Activated CD8-positive, alpha-beta T cell treated with anti-CD3 and anti-CD28 coated beads for 36 hours (primary cell): Measurements from ENCODE around the gene RIC1. TPM values are rescaled to one million over a fixed set of nuclear protein-coding genes. Genes with fewer than 3 reads are reported as not detected.
"Not testable (repeated sequence)": the region's sequence is repeated elsewhere in the genome, so short reads cannot be mapped to it uniquely, and the experiment has no call there.

ENCODE experiments used
- ATAC-seq: fragments of 200-7000 bp; cut with Tn5 transposase; one replicate; pipeline ENCODE4 v1.10.0; 2021; ENCODE audit warnings: mild to moderate bottlenecking, moderate library complexity
- CTCF ChIA-PET: fragments of 350-600 bp; sonication (Branson Sonifier 250); formaldehyde crosslinking; loops from one replicate; lab custom pipeline; 2021; ENCODE audit warnings: antibody characterized with exemption; lab: Charles Lee
- POLR2A ChIA-PET: fragments of 350-600 bp; sonication (Branson Sonifier 250); formaldehyde crosslinking; loops from one replicate; lab custom pipeline; 2021; ENCODE audit warnings: antibody characterized with exemption; lab: Charles Lee
- DNase-seq: peaks from one replicate; pipeline ENCODE4 v3.0.0-alpha.2; 2020
- H3K27ac Mint-ChIP-seq: one replicate; pipeline ENCODE4 v1.8.0; 2021; ENCODE audit warnings: mild to moderate bottlenecking, mixed read lengths
- H3K27me3 Mint-ChIP-seq: one replicate; pipeline ENCODE4 v1.8.0; 2021; ENCODE audit warnings: mixed read lengths
- H3K36me3 Mint-ChIP-seq: one replicate; pipeline ENCODE4 v1.8.0; 2021; ENCODE audit warnings: low read depth, mixed read lengths
- H3K4me1 Mint-ChIP-seq: one replicate; pipeline ENCODE4 v1.8.0; 2021; ENCODE audit warnings: low read depth, mixed read lengths
- H3K4me3 Mint-ChIP-seq: one replicate; pipeline ENCODE4 v1.8.0; 2021; ENCODE audit warnings: mild to moderate bottlenecking, moderate library complexity, mixed read lengths
- H3K9me3 Mint-ChIP-seq: one replicate; pipeline ENCODE4 v1.8.0; 2021; ENCODE audit warnings: mixed read lengths
- CTCF ChIP-seq: fragments of 200-600 bp; IDR thresholded peaks from one replicate; pipeline ENCODE4 v1.8.0; 2022; ENCODE audit warnings: antibody characterized with exemption, mild to moderate bottlenecking
- intact Hi-C: fragments of 100-400 bp; cut with micrococcal nuclease; formaldehyde crosslinking; loops from one replicate; pipeline ENCODE4 v1.10.0; 2022
- total RNA-seq, 2 experiments: library from RNA; stranded (reverse); gene quantifications; one replicate each; pipeline ENCODE4 v1.2.3, GENCODE V29; 2021

RIC1 gene
- total RNA-seq, 2 experiments from 2014 or later, result 14.4 to 14.6 TPM

DNA sequence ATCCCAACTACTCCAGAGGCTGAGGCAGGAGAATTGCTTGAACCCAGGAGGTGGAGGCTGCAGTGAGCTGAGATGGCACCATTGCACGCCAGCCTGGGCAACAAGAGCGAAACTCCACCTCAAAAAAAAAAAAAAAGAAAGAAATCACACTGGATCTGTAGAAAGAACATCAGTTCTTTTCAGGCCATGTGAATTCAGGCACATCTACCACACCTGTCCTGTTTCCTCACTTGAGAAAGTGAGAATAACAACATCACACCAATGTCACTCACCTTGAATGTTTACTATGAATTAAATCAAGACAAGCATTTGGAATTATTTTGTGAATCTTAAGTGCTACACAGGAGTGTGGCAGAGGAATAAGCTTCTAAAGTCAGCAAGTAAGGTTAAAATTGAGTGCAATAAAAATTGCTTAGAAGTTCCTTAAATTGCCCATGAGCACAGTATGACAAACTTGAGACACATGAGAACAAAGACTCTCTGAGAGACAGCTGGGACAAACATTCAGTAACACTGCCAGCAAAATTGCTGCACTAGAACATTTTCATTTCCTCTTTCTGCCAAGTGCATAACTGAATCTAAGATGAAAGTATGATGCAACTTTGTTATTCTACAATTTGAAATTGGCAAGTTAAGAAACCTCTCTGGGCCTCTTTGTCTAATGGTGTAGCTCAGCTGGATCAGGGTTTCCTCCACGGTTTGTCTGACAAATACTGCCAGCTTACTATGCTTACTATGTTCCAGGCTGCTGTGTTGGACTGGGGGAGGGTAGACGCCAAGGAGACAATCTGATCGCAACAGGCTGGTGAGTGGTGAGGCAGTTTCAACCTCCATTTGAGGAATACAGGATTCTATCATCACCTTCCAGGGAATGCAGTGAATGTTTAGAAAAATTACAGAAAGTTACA is 1.9 kb upstream of the RIC1 start:
- H3K27ac Mint-ChIP-seq, result peak overlapping the region; percentile 100
- peaks cover 17% of the 10 kb centered on the region for H3K36me3 Mint-ChIP-seq
- no peaks in the 10 kb centered on the region for H3K9me3 Mint-ChIP-seq
- no peaks in the 10 kb centered on the region for H3K27me3 Mint-ChIP-seq
- CTCF ChIA-PET, result interaction anchor here (1.0 to 1.2 kb wide), 3 partner anchors 27 to 188 kb away, joined by 3 read pairs; no protein-coding TSS in a partner anchor
- DNase-seq (peak; percentile 74), ATAC-seq (peak; percentile 37)
- TF ChIP-seq CTCF, result no peak
- intact Hi-C loops, result loop anchor here (5.0 kb wide), 2 partner anchors 140 to 215 kb away; no protein-coding TSS in a partner anchor
- POLR2A ChIA-PET, result interaction anchor here (0.6 to 1.6 kb wide), 4 partner anchors 15 to 656 kb away, joined by 3 to 6 read pairs (median 4); partner anchors contain the start of gene ERMP1
- H3K4me1 Mint-ChIP-seq, result peaks cover 43% of the 10 kb centered on the region
- H3K4me3 Mint-ChIP-seq, result peak overlapping the region; percentile 100

DNA sequence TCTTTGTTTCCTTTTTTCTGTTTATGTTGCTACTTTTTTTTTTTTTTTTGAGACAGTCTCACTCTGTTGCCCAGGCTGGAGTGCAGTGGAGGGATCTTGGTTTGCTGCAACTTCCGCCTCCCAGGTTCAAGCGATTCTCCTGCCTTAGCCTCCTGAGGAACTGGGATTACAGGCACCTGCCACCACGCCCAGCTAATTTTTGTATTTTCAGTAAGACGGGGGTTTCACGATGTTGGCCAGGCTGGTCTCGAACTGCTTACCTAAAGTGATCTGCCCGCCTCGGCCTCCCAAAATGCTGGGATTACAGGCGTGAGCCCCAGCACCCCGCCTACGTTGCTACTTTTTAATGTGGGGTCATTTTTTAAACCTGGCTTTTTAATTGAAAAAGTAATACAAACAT is 1.2 kb upstream of the RIC1 start:
- Mint-ChIP-seq H3K4me3 (peak overlapping the region; percentile 100), H3K36me3 (peaks cover 17% of the 10 kb centered on the region), H3K4me1 (peaks cover 49% of the 10 kb centered on the region), H3K27ac (peak overlapping the region; percentile 100)
- H3K27me3 Mint-ChIP-seq, H3K9me3 Mint-ChIP-seq, ATAC-seq: not testable (repeated sequence)
- ChIA-PET POLR2A (interaction anchor here (0.6 to 1.6 kb wide), 4 partner anchors 16 to 1209 kb away, joined by 3 to 6 read pairs (median 4); partner anchors contain the start of gene ERMP1), CTCF (interaction anchor here (1.0 to 1.8 kb wide), 5 partner anchors 28 to 206 kb away, joined by 3 to 9 read pairs (median 3); partner anchors contain the start of gene ERMP1)
- DNase-seq, result peak; percentile 30
- intact Hi-C loops, result loop anchor here (5.0 kb wide), 2 partner anchors 140 to 215 kb away; no protein-coding TSS in a partner anchor

DNA sequence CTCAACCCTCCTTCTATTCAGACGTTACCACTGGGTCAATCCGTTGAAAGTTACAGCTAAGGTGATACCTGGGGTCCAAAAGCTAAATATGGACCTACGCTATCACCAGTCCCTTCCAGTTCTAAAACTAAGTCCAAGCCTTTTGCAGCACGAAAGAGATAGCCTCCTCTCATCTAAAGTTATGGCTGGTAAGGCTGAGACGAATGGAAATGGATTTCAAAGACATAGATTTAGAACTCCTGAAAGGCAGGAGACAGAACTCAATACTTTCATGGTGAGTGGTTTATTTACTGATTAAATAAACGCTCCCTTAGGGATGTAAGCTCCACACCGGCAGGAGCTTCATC is 751 bp upstream of the RIC1 start:
- no peak for ATAC-seq
- POLR2A ChIA-PET, result interaction anchor here (0.6 to 1.6 kb wide), 5 partner anchors 16 to 1208 kb away, joined by 3 to 6 read pairs (median 3); partner anchors contain the start of genes ERMP1 and RANBP6

GRCh38 chr9:5629312-5630080 is 589 bp downstream of the RIC1 start:
- peaks cover 54% of the 10 kb centered on the region for H3K4me1 Mint-ChIP-seq
- H3K27me3 Mint-ChIP-seq, result no peaks in the 10 kb centered on the region

More for the DNA sequence above, 751 bp upstream of the RIC1 start:
- peaks cover 17% of the 10 kb centered on the region for H3K36me3 Mint-ChIP-seq
- no peaks in the 10 kb centered on the region for H3K27me3 Mint-ChIP-seq
- peaks cover 53% of the 10 kb centered on the region for H3K4me1 Mint-ChIP-seq
- intact Hi-C loops, result loop anchor here (5.0 kb wide), 2 partner anchors 139 to 214 kb away; no protein-coding TSS in a partner anchor
- TF ChIP-seq CTCF, result no peak
- H3K9me3 Mint-ChIP-seq, result no peaks in the 10 kb centered on the region
- peak overlapping the region; percentile 100 for H3K27ac Mint-ChIP-seq
- no peak for DNase-seq
- CTCF ChIA-PET, result interaction anchor here (1.0 to 1.8 kb wide), 7 partner anchors 20 to 205 kb away, joined by 3 to 9 read pairs (median 3); partner anchors contain the start of gene ERMP1
- H3K4me3 Mint-ChIP-seq, result peak overlapping the region; percentile 100

More at GRCh38 chr9:5629312-5630080, 589 bp downstream of the RIC1 start:
- peak; percentile 63 for DNase-seq
- peak overlapping the region; percentile 93 for H3K27ac Mint-ChIP-seq
- ChIA-PET CTCF (interaction anchor here (1.2 to 1.8 kb wide), 4 partner anchors 22 to 204 kb away, joined by 3 to 9 read pairs (median 4); partner anchors contain the start of gene ERMP1), POLR2A (interaction anchor here (1.1 to 1.3 kb wide), 2 partner anchors 203 to 385 kb away, joined by 3 to 4 read pairs; partner anchors contain the start of gene RANBP6)
- H3K9me3 Mint-ChIP-seq, result no peaks in the 10 kb centered on the region
- peak; percentile 5 for ATAC-seq
- H3K36me3 Mint-ChIP-seq, result peaks cover 20% of the 10 kb centered on the region
- no peak for TF ChIP-seq CTCF
- intact Hi-C loops, result loop anchor here (5.0 kb wide), 2 partner anchors 138 to 213 kb away; no protein-coding TSS in a partner anchor
- H3K4me3 Mint-ChIP-seq, result peak overlapping the region; percentile 100
